Neural crest cell (in vitro differentiated cells): ENCODE data around the gene SF3A1. TPM values are rescaled to one million over a fixed set of nuclear protein-coding genes. Genes with fewer than 3 reads are reported as not detected.

ENCODE experiments used
- DNase-seq: peaks from one replicate; pipeline ENCODE4 v3.0.0; 2021; ENCODE audit warnings: low read depth, mixed read lengths, low spot score
- H3K27ac Mint-ChIP-seq: one replicate; pipeline ENCODE4 v1.8.0; 2021; ENCODE audit warnings: mild to moderate bottlenecking, mixed read lengths; ENCODE audit not compliant: unreplicated experiment
- H3K27me3 Mint-ChIP-seq: 2 replicates; pipeline ENCODE4 v1.8.0; 2021; ENCODE audit warnings: low read depth, mild to moderate bottlenecking, mixed read lengths
- H3K36me3 Mint-ChIP-seq: 2 replicates; pipeline ENCODE4 v1.8.0; 2021; ENCODE audit warnings: low read depth, mild to moderate bottlenecking, mixed read lengths
- H3K4me1 Mint-ChIP-seq: 2 replicates; pipeline ENCODE4 v1.8.0; 2021; ENCODE audit warnings: mixed read lengths
- H3K4me3 Mint-ChIP-seq: one replicate; pipeline ENCODE4 v1.8.0; 2021; ENCODE audit warnings: mild to moderate bottlenecking, mixed read lengths
- H3K9me3 Mint-ChIP-seq: 2 replicates; pipeline ENCODE4 v1.8.0; 2021; ENCODE audit warnings: mixed read lengths
- CTCF ChIP-seq: fragments of 200-600 bp; sonication (generic); conservative IDR thresholded peaks from 2 replicates; pipeline ENCODE4 v1.5.0; 2021; ENCODE audit warnings: antibody characterized with exemption, mild to moderate bottlenecking
- total RNA-seq: library from RNA; stranded (reverse); gene quantifications from 2 replicates; pipeline ENCODE4 v1.2.1, GENCODE V29; 2021

The SF3A1 gene
- total RNA-seq, 1 donor from 2014 or later, result 265 TPM

GRCh38 chr22:30397656-30398635 is 41.3 kb upstream of the SF3A1 start:
- peak overlapping the region; percentile 87 for H3K4me3 Mint-ChIP-seq
- no peak for DNase-seq
- no peaks in the 10 kb centered on the region for H3K36me3 Mint-ChIP-seq
- H3K9me3 Mint-ChIP-seq, result no peaks in the 10 kb centered on the region
- H3K27ac Mint-ChIP-seq, result peak overlapping the region; percentile 12
- H3K27me3 Mint-ChIP-seq, result peaks cover 28% of the 10 kb centered on the region
- peaks cover 47% of the 10 kb centered on the region for H3K4me1 Mint-ChIP-seq
- no peak for TF ChIP-seq CTCF

GRCh38 chr22:30396871-30397655 is 40.4 kb upstream of the SF3A1 start, which contains the start of gene SEC14L2:
Gene SEC14L2, plus strand, starts transcription at chr22:30397018. Its CDS starts 99 bp downstream, at chr22:30397117.
- Mint-ChIP-seq H3K4me3 (peak within 1 kb of the TSS; percentile 92), H3K27me3 (peaks cover 28% of the 10 kb centered on the region), H3K9me3 (no peaks in the 10 kb centered on the region), H3K36me3 (no peaks in the 10 kb centered on the region), H3K4me1 (peaks cover 51% of the 10 kb centered on the region), H3K27ac (no peak within 1 kb of the TSS)
- TF ChIP-seq CTCF, result no peak
- DNase-seq, result peak; percentile 45

GRCh38 chr22:30393885-30394284 is 37.2 kb upstream of the SF3A1 start:
- peak overlapping the region; percentile 58 for H3K4me3 Mint-ChIP-seq
- TF ChIP-seq CTCF, result no peak
- no peak overlapping the region for H3K27ac Mint-ChIP-seq
- no peak for DNase-seq
- H3K27me3 Mint-ChIP-seq, result peaks cover 28% of the 10 kb centered on the region
- no peaks in the 10 kb centered on the region for H3K36me3 Mint-ChIP-seq
- no peaks in the 10 kb centered on the region for H3K9me3 Mint-ChIP-seq
- H3K4me1 Mint-ChIP-seq, result peaks cover 59% of the 10 kb centered on the region

- TF ChIP-seq CTCF, result no peak
- no peak for DNase-seq
- Mint-ChIP-seq H3K36me3 (no peaks in the 10 kb centered on the region), H3K27ac (peak overlapping the region; percentile 75), H3K9me3 (no peaks in the 10 kb centered on the region), H3K4me3 (peak overlapping the region; percentile 58), H3K4me1 (peaks cover 53% of the 10 kb centered on the region), H3K27me3 (peaks cover 24% of the 10 kb centered on the region)
Observed at GRCh38 chr22:30393322-30393680, 36.6 kb upstream of the SF3A1 start.

GRCh38 chr22:30392661-30393321 is 36.1 kb upstream of the SF3A1 start:
- peaks cover 19% of the 10 kb centered on the region for H3K27me3 Mint-ChIP-seq
- DNase-seq, result no peak
- H3K9me3 Mint-ChIP-seq, result no peaks in the 10 kb centered on the region
- H3K4me3 Mint-ChIP-seq, result no peak overlapping the region
- H3K4me1 Mint-ChIP-seq, result peaks cover 48% of the 10 kb centered on the region
- H3K27ac Mint-ChIP-seq, result no peak overlapping the region
- no peaks in the 10 kb centered on the region for H3K36me3 Mint-ChIP-seq
- no peak for TF ChIP-seq CTCF
